ENCODE data around the gene SP7. TPM values are rescaled to one million over a fixed set of nuclear protein-coding genes. Genes with fewer than 3 reads are reported as not detected.

SP7 gene
- total RNA-seq, 1 donor from 2014 or later, result not detected

DNA sequence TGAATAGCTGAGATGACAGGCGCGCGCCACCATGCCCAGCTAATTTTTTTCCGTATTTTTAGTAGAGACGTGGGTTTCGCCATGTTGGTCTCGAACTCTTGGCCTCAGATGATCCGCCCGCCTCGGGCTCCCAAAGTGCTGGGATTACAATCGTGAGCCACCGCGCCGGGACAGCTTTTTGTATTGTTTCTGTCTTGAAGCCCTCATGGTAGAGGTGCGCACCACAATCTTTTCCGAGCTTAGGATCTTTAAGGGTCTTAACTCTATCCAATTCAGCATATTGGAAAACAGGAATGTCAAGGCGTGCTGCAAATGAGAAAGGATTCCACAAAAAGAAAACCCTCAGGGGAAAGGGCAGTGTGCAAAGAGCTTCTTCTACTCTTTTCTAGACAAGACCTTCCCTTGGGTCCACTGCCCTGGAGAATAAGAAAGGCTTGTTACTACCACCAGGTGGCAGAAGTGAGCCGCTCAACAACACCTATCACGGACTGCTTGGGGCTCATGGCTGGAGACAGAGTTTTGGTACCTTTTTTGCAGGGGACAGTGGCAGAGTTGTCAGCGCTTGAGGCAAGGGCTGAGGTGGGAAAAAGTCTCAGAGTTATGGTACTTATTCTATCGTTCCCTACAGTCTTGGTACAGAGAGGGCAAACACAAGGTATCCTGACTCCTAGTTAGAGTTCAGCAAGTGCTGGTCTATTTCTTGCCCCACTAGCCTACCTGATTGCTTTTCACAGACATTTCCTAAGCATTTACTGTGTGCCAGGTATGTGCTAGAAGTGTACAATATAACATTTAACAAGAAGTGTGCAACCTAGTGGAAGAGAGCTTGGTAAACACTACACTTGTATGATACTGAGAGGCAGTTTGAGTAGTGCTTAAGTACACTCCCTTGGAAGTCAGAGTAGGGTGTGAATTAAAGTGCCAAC lies 16.4 kb upstream of the SP7 start:
- intact Hi-C loops (cut with micrococcal nuclease), result loop anchor here (1.0 to 2.0 kb wide), 2 partner anchors 69 to 156 kb away; no protein-coding TSS in a partner anchor
- no peaks in the 10 kb centered on the region for H3K4me1 ChIP-seq
- TF ChIP-seq, protein P1, sequence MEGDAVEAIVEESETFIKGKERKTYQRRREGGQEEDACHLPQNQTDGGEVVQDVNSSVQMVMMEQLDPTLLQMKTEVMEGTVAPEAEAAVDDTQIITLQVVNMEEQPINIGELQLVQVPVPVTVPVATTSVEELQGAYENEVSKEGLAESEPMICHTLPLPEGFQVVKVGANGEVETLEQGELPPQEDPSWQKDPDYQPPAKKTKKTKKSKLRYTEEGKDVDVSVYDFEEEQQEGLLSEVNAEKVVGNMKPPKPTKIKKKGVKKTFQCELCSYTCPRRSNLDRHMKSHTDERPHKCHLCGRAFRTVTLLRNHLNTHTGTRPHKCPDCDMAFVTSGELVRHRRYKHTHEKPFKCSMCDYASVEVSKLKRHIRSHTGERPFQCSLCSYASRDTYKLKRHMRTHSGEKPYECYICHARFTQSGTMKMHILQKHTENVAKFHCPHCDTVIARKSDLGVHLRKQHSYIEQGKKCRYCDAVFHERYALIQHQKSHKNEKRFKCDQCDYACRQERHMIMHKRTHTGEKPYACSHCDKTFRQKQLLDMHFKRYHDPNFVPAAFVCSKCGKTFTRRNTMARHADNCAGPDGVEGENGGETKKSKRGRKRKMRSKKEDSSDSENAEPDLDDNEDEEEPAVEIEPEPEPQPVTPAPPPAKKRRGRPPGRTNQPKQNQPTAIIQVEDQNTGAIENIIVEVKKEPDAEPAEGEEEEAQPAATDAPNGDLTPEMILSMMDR (IDR thresholded peaks at IDR 0.05; ENCODE audit: borderline replicate concordance), result peak; percentile 89
- H3K9me3 ChIP-seq (replicated peaks), result no peaks in the 10 kb centered on the region
- no peaks in the 10 kb centered on the region for H3K27me3 ChIP-seq (ENCODE audit: low read depth)
- DNase-seq, result peak; percentile 78
- no peak overlapping the region for H3K27ac ChIP-seq (replicated peaks)
- H3K4me3 ChIP-seq, result no peak overlapping the region
- H3K36me3 ChIP-seq, result no peaks in the 10 kb centered on the region

DNA sequence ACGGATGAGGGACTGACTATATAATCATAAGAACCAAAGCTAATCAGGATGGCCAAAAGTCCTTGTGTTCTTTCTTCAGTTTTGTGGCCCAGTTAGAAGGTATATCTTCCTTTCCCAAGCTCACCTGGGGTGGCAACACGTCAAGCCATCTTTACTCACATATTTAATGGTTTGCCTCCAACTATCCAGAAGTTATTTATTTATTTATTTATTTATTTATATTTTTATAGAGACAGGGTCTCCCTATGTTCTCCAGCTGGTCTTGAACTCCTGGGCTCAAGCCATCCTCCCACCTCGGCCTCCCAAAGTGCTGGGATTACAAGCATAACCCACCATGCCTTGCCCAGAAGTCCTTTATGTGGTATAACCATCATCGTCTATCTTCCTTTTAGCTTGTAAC lies 11.8 kb upstream of the SP7 start:
- TF ChIP-seq, protein P1 (IDR thresholded peaks at IDR 0.05; ENCODE audit: borderline replicate concordance), result no peak
- no peak for DNase-seq
- H3K27me3 ChIP-seq (ENCODE audit: low read depth), result no peaks in the 10 kb centered on the region
- peaks cover 22% of the 10 kb centered on the region for H3K4me1 ChIP-seq
- H3K27ac ChIP-seq (replicated peaks), result no peak overlapping the region
- intact Hi-C loops (cut with micrococcal nuclease), result no loop called here
- no peaks in the 10 kb centered on the region for H3K9me3 ChIP-seq (replicated peaks)
- H3K36me3 ChIP-seq, result no peaks in the 10 kb centered on the region
- H3K4me3 ChIP-seq, result no peak overlapping the region

DNA sequence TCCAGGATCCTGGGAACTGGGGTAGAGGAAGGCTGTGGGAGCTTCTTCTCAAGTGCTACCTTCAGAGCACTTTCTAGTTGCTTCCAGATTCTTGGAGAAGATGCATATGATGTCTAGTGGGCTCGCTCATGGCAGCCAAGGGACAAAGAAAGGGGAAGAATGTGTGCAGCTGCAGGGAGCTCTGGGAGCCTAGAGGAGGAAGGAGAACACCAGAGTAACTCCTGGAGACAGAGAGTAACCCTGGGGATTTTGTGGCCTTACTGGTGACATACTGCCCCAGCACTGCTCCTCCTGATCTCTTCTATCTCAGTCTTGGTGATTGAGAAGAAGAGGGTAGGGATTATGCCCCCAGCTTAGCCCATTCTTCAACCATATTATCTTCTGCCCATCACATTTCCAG lies 10.3 kb upstream of the SP7 start:
- Histone ChIP-seq H3K36me3 (no peaks in the 10 kb centered on the region), H3K4me1 (peaks cover 22% of the 10 kb centered on the region), H3K27ac (replicated peaks) (peak overlapping the region; percentile 93), H3K4me3 (no peak overlapping the region), H3K27me3 (ENCODE audit: low read depth) (no peaks in the 10 kb centered on the region), H3K9me3 (replicated peaks) (no peaks in the 10 kb centered on the region)
- TF ChIP-seq, protein P1 (IDR thresholded peaks at IDR 0.05; ENCODE audit: borderline replicate concordance), result no peak
- intact Hi-C loops (cut with micrococcal nuclease), result no loop called here
- DNase-seq, result no peak

DNA sequence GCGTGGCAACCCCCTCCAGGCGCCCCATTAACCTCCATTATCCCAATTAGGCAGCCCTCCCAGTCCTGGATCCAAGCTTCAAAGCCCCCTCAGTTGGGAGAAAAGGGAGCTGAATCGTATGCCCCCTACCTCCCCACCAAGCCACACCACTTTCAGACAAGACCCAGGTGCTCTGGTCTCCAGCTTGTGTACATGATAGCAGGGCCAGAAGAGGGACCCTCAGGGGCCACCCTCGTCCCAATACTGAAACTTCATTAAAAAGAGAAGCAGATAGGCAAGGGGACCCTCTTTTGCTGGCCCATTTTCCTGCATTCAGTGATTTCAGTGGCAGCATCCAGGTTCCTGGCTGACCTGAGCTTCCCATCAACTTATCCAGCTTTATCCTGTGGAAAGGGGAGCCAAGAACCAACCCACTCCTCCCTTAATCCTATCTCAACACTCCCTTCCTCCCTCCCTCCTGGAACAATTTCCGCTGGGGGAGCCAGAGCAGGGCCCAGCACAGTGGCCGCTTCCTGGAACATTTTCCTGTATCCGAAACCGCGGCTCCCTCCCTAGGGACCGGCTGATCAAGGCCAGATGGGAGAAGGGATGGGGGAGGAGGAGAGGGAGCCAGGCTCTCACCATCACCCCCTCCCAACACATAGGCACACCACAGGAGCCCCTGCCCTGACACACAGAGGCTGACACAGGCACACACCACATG lies 9.5 kb upstream of the SP7 start:
- TF ChIP-seq, protein P1 (IDR thresholded peaks at IDR 0.05; ENCODE audit: borderline replicate concordance), result peak; percentile 8
- intact Hi-C loops (cut with micrococcal nuclease), result no loop called here
- Histone ChIP-seq H3K27me3 (ENCODE audit: low read depth) (no peaks in the 10 kb centered on the region), H3K4me1 (peaks cover 22% of the 10 kb centered on the region), H3K9me3 (replicated peaks) (no peaks in the 10 kb centered on the region), H3K36me3 (no peaks in the 10 kb centered on the region), H3K27ac (replicated peaks) (peak overlapping the region; percentile 93), H3K4me3 (peak overlapping the region; percentile 92)
- peak; percentile 65 for DNase-seq

DNA sequence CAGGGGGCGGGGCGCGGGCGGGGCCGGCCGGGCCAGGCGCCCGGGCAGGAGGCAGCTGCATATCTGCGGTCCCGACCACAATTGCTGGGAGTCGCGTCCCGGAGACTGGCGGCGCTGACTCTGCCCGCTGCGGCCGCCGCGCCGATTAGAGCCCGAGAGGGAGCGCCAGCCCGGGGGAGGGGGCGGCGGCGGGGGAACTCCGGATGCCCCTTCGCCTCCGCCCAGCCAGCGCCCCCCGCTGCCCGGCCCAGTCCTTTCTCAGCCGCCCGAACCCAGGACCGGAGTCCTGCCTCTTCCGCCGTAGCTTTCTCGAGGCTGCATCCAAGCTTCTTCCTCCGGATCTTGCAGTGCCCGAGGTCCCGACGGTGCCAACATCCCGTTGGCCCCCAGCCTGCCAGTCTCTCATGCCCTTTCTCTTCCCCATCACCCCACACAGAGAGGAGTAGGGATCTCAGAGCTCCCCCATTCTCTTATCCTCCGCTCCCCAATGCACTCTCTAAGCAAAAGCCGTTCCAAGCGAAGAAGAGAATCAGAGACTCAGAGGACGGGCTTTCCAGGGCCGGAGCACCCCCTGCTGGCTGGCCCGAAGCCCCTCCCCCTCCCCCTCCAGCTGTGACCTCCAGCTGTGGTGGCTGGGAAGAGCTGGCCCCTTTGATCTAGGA lies 8.8 kb upstream of the SP7 start:
- intact Hi-C loops (cut with micrococcal nuclease), result no loop called here

More for the DNA sequence above, 8.8 kb upstream of the SP7 start:
- Histone ChIP-seq H3K4me3 (peak overlapping the region; percentile 92), H3K27me3 (ENCODE audit: low read depth) (no peaks in the 10 kb centered on the region), H3K27ac (replicated peaks) (peak overlapping the region; percentile 93), H3K9me3 (replicated peaks) (no peaks in the 10 kb centered on the region), H3K4me1 (peaks cover 22% of the 10 kb centered on the region), H3K36me3 (no peaks in the 10 kb centered on the region)
- TF ChIP-seq, protein P1 (IDR thresholded peaks at IDR 0.05; ENCODE audit: borderline replicate concordance), result peak; percentile 82
- peak; percentile 81 for DNase-seq

Measured in left ventricle myocardium inferior (tissue), 1 donor.